H9 (cell line): ENCODE results near the gene ABCA13. TPM values are rescaled to one million over a fixed set of nuclear protein-coding genes. Genes with fewer than 3 reads are reported as not detected.

Experiments
- DNase-seq: peaks from one replicate; pipeline ENCODE4 v3.0.0-alpha.2; 2017
- H2AFZ ChIP-seq: one replicate; pipeline ENCODE4 v1.6.1; 2013; ENCODE audit warnings: mild to moderate bottlenecking, low read length, control low read depth, moderate library complexity
- H2AK5ac ChIP-seq: 2 replicates; pipeline ENCODE4 v1.6.1; 2013; ENCODE audit warnings: low read length, control low read depth, mixed read lengths; ENCODE audit not compliant: insufficient read length
- H2BK120ac ChIP-seq: one replicate; pipeline ENCODE4 v1.6.1; 2013; ENCODE audit warnings: low read depth, mild to moderate bottlenecking, low read length, control low read depth, inconsistent platforms; ENCODE audit not compliant: poor library complexity, severe bottlenecking
- H2BK12ac ChIP-seq: 2 replicates; pipeline ENCODE4 v1.6.1; 2013; ENCODE audit warnings: low read length, control low read depth, mixed read lengths, low read depth; ENCODE audit not compliant: insufficient read length
- H2BK15ac ChIP-seq: 2 replicates; pipeline ENCODE4 v1.6.1; 2013; ENCODE audit warnings: low read depth, low read length, control low read depth
- H2BK20ac ChIP-seq: one replicate; pipeline ENCODE4 v1.6.1; 2013; ENCODE audit warnings: low read depth, mild to moderate bottlenecking, low read length, control low read depth, inconsistent platforms; ENCODE audit not compliant: poor library complexity, severe bottlenecking
- H2BK5ac ChIP-seq: 2 replicates; pipeline ENCODE4 v1.6.1; 2013; ENCODE audit warnings: low read length, control low read depth, mixed read lengths; ENCODE audit not compliant: insufficient read length
- H3K14ac ChIP-seq: 2 replicates; pipeline ENCODE4 v1.6.1; 2013; ENCODE audit warnings: low read length, control low read depth; ENCODE audit not compliant: insufficient read depth
- H3K18ac ChIP-seq: 2 replicates; pipeline ENCODE4 v1.6.1; 2013; ENCODE audit warnings: low read depth, mild to moderate bottlenecking, mixed read lengths, low read length, control low read depth; ENCODE audit not compliant: insufficient read length
- H3K23ac ChIP-seq: 2 replicates; pipeline ENCODE4 v1.6.1; 2013; ENCODE audit warnings: low read length, control low read depth, mixed read lengths, low read depth; ENCODE audit not compliant: insufficient read length
- H3K23me2 ChIP-seq: 2 replicates; pipeline ENCODE4 v1.6.1; 2013; ENCODE audit warnings: low read depth, mild to moderate bottlenecking, mixed read lengths, low read length, control low read depth; ENCODE audit not compliant: insufficient read length, poor library complexity, severe bottlenecking
- H3K27ac ChIP-seq: 2 replicates; pipeline ENCODE4 v1.5.1; 2013; ENCODE audit warnings: low read length, control low read depth, mixed read lengths, low read depth; ENCODE audit not compliant: insufficient read length
- H3K27me3 ChIP-seq: 2 replicates; pipeline ENCODE4 v1.6.1; 2013; ENCODE audit warnings: low read length, control low read depth, inconsistent platforms; ENCODE audit not compliant: insufficient read depth
- H3K4ac ChIP-seq: 2 replicates; pipeline ENCODE4 v1.6.1; 2013; ENCODE audit warnings: low read depth, mild to moderate bottlenecking, control low read depth, inconsistent platforms, low read length, moderate library complexity
- H3K4me1 ChIP-seq: 2 replicates; pipeline ENCODE4 v1.6.1; 2013; ENCODE audit warnings: low read length, control low read depth, inconsistent platforms; ENCODE audit not compliant: insufficient read depth
- H3K4me2 ChIP-seq: 2 replicates; pipeline ENCODE4 v1.6.1; 2013; ENCODE audit warnings: low read length, control low read depth, mixed read lengths; ENCODE audit not compliant: insufficient read length, insufficient read depth
- H3K56ac ChIP-seq: 2 replicates; pipeline ENCODE4 v1.6.1; 2013; ENCODE audit warnings: low read depth, mild to moderate bottlenecking, mixed read lengths, low read length, control low read depth; ENCODE audit not compliant: insufficient read length
- H3K79me1 ChIP-seq: 2 replicates; pipeline ENCODE4 v1.6.1; 2013; ENCODE audit warnings: low read depth, mild to moderate bottlenecking, moderate library complexity, low read length, control low read depth, inconsistent platforms; ENCODE audit not compliant: insufficient read depth, poor library complexity, severe bottlenecking
- H3K79me2 ChIP-seq: 2 replicates; pipeline ENCODE4 v1.6.1; 2013; ENCODE audit warnings: low read length, control low read depth, inconsistent platforms; ENCODE audit not compliant: insufficient read depth
- H3K9ac ChIP-seq: 2 replicates; pipeline ENCODE4 v1.6.1; 2013; ENCODE audit warnings: low read length, control low read depth, mixed read lengths; ENCODE audit not compliant: insufficient read length; ENCODE audit errors: extremely low read depth
- H3K9me3 ChIP-seq: one replicate; pipeline ENCODE4 v1.6.1; 2013; ENCODE audit warnings: low read depth, low read length, inconsistent platforms; ENCODE audit not compliant: control insufficient read depth
- H3T11ph ChIP-seq: one replicate; pipeline ENCODE4 v1.6.1; 2013; ENCODE audit warnings: mild to moderate bottlenecking, low read length, control low read depth, inconsistent platforms
- H4K20me1 ChIP-seq: one replicate; pipeline ENCODE4 v1.6.1; 2013; ENCODE audit not compliant: control insufficient read depth, insufficient read length, insufficient read depth
- H4K5ac ChIP-seq: 2 replicates; pipeline ENCODE4 v1.6.1; 2013; ENCODE audit warnings: low read depth, mild to moderate bottlenecking, mixed read lengths, low read length, control low read depth; ENCODE audit not compliant: insufficient read length
- H4K8ac ChIP-seq: replicated peaks from 2 replicates; pipeline ENCODE4 v1.6.1; 2013; ENCODE audit warnings: low read length, control low read depth, mixed read lengths, low read depth; ENCODE audit not compliant: insufficient read length
- H4K91ac ChIP-seq: 2 replicates; pipeline ENCODE4 v1.6.1; 2013; ENCODE audit warnings: low read depth, mild to moderate bottlenecking, moderate library complexity, mixed read lengths, low read length, control low read depth; ENCODE audit not compliant: insufficient read length
- H3K27ac Mint-ChIP-seq, 3 experiments: 2 replicates in 2 of 3; 3 replicates in 1 of 3; pipeline ENCODE4 v1.8.0; 2020 to 2021; ENCODE audit warnings: mixed read lengths in 3 of 3, mild to moderate bottlenecking in 1 of 3, moderate library complexity in 1 of 3
- H3K27me3 Mint-ChIP-seq: 2 replicates; pipeline ENCODE4 v1.8.0; 2021; ENCODE audit warnings: low read depth, mild to moderate bottlenecking, moderate library complexity, mixed read lengths
- H3K36me3 Mint-ChIP-seq, 3 experiments: 2 replicates in 2 of 3; 3 replicates in 1 of 3; pipeline ENCODE4 v1.8.0; 2020 to 2021; ENCODE audit warnings: low read depth in 3 of 3, mixed read lengths in 3 of 3; ENCODE audit not compliant: insufficient read depth in 1 of 3
- H3K4me1 Mint-ChIP-seq, 2 experiments: 2 replicates each; pipeline ENCODE4 v1.8.0; 2020; ENCODE audit warnings: mixed read lengths in 2 of 2
- H3K4me3 Mint-ChIP-seq, 2 experiments: 2 replicates in 1 of 2; 3 replicates in 1 of 2; pipeline ENCODE4 v1.8.0; 2020 to 2021; ENCODE audit warnings: mild to moderate bottlenecking in 2 of 2, mixed read lengths in 2 of 2, moderate library complexity in 1 of 2
- H3K9me3 Mint-ChIP-seq, 2 experiments: 2 replicates in 1 of 2; 3 replicates in 1 of 2; pipeline ENCODE4 v1.8.0; 2020; ENCODE audit warnings: mild to moderate bottlenecking in 2 of 2, mixed read lengths in 2 of 2, moderate library complexity in 1 of 2
- WGBS: extraction: QIAGEN DNeasy Blood & Tissue Kit; methylation state at CpG from one replicate; pipeline ENCODE4 v1.1.7; 2013; ENCODE audit warnings: missing lambda C conversion rate, low lambda C conversion rate, mixed read lengths; ENCODE audit not compliant: insufficient read length; ENCODE audit errors: extremely low coverage; 5-methylcytosine and 5-hydroxymethylcytosine counted together
- total RNA-seq: library from RNA; stranded (reverse); gene quantifications from 2 replicates; pipeline ENCODE4 v1.2.1, GENCODE V29; 2021
- TF ChIP-seq, protein P1 (sequence below): fragments of 200-600 bp; sonication (generic); conservative IDR thresholded peaks from 3 replicates; pipeline ENCODE4 v1.8.0; 2021; ENCODE audit warnings: antibody characterized with exemption, mild to moderate bottlenecking

ABCA13 gene
- total RNA-seq, 1 experiment from 2014 or later, result 0.11 TPM

GRCh38 chr7:48638041-48638440, 466.8 kb downstream of the ABCA13 start:
- Histone ChIP-seq H3K27me3 (no peaks in the 10 kb centered on the region), H2AFZ (no peak overlapping the region), H4K91ac (no peak overlapping the region), H3K4me2 (no peak overlapping the region), H3K23me2 (no peaks in the 10 kb centered on the region), H4K8ac (no peak overlapping the region), H2BK15ac (no peak overlapping the region), H3K18ac (no peak overlapping the region), H3K79me1 (no peaks in the 10 kb centered on the region), H3K9me3 (no peaks in the 10 kb centered on the region), H2BK12ac (no peak overlapping the region), H2AK5ac (no peak overlapping the region), H3K4ac (no peak overlapping the region), H2BK120ac (no peak overlapping the region), H4K20me1 (no peaks in the 10 kb centered on the region), H3K56ac (no peak overlapping the region), H2BK5ac (no peak overlapping the region), H3K4me1 (no peaks in the 10 kb centered on the region), H2BK20ac (no peak overlapping the region), H4K5ac (no peak overlapping the region), H3K79me2 (no peaks in the 10 kb centered on the region), H3K23ac (no peak overlapping the region), H3K14ac (no peak overlapping the region; the same call in 1 of the 2 replicates), H3K9ac (no peak overlapping the region), H3T11ph (no peak overlapping the region), H3K27ac (no peak overlapping the region)
- Mint-ChIP-seq H3K27me3 (no peaks in the 10 kb centered on the region), H3K4me3 (no peak overlapping the region), H3K9me3 (no peaks in the 10 kb centered on the region; a peak in 1 of 5 replicates), H3K4me1 (peaks cover 10 to 15% of the 10 kb centered on the region in 2 experiments), H3K27ac (no peak overlapping the region), H3K36me3 (no peaks in the 10 kb centered on the region; a peak in 1 of 7 replicates)
- WGBS, result no CpG with 5 or more reads among the region's 6 CpGs
- TF ChIP-seq, protein P1, sequence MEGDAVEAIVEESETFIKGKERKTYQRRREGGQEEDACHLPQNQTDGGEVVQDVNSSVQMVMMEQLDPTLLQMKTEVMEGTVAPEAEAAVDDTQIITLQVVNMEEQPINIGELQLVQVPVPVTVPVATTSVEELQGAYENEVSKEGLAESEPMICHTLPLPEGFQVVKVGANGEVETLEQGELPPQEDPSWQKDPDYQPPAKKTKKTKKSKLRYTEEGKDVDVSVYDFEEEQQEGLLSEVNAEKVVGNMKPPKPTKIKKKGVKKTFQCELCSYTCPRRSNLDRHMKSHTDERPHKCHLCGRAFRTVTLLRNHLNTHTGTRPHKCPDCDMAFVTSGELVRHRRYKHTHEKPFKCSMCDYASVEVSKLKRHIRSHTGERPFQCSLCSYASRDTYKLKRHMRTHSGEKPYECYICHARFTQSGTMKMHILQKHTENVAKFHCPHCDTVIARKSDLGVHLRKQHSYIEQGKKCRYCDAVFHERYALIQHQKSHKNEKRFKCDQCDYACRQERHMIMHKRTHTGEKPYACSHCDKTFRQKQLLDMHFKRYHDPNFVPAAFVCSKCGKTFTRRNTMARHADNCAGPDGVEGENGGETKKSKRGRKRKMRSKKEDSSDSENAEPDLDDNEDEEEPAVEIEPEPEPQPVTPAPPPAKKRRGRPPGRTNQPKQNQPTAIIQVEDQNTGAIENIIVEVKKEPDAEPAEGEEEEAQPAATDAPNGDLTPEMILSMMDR, result no peak
- DNase-seq, result no peak
